Globus pallidus (tissue), 1 donor: ENCODE data around the gene C12orf54.
"Not testable (repeated sequence)": the region's sequence is repeated elsewhere in the genome, so short reads cannot be mapped to it uniquely, and the experiment has no call there.

Experiments
- DNase-seq: peaks from one replicate; pipeline ENCODE4 v3.0.0-alpha.2; 2015; ENCODE audit warnings: low spot score

C12orf54 gene

DNA sequence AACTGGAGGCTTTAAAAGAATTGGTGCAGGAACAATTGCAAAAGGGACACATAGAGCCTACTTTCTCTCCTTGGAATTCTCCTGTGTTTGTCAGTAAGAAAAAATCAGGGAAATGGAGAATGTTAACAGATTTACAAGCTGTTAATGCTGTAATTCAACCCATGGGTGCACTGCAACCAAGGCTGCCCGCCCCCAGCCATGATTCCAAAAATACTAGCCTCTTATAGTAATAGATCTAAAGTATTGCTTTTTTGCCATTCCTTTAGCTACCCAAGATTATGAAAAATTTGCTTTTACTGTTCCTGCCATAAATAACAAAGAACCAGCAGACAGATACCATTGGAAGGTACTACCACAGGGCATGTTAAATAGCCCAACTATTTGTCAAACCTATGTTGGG lies 27.8 kb downstream of the C12orf54 start:
- DNase-seq, result no peak

DNA sequence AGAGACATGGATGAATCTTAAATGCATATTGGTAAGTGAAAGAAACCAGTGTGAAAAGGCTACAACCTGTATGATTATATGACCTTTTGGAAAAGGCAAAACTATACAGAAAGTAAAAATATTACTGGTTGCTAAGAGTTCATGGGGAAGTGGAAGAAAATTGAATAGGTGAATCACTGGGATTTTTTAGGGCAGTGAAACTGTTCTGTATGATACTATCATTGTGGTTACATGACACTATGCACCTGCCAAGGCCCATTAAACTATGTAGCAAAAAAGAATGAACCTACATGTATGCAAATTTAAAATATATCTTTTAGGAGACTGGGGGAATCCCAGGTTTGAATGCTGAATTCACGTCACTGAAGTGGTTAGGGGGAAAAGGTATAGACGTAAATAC lies 30.6 kb downstream of the C12orf54 start:
- DNase-seq, result no peak

DNA sequence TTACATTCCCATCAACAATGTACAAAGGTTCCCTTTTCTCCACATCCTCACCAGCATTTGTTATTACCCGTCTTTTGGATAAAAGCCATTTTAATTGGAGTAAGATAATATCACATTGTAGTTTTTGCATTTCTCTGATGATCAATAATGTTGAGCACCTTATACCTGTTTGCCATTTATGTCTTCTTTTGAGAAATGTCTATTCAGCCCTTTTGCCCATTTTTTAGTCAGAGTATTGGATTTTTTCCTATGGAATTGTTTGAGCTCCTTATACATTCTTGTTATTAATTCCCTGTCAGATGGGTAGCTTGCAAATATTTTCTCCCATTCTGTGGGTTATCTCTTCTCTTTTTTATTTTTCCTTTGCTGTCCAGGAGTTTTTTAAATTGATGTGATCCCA lies 32.4 kb downstream of the C12orf54 start:
- DNase-seq, result no peak

DNA sequence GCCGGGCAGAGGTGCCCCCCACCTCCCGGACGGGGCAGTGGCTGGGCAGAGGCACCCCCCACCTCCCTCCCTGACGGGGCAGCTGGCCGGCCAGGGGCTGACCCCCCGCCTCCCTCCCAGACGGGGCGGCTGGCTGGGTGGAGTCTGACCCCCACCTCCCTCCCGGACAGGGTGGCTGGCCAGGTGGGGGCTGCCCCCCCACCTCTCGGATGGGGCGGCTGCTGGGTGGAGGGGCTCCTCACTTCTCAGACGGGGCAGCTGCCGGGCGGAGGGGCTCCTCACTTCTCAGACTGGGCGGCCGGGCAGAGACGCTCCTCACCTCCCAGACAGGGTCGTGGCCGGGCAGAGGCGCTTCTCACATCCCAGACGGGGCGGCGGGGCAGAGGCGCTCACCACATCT lies 38.1 kb downstream of the C12orf54 start:
- not testable (repeated sequence) for DNase-seq

DNA sequence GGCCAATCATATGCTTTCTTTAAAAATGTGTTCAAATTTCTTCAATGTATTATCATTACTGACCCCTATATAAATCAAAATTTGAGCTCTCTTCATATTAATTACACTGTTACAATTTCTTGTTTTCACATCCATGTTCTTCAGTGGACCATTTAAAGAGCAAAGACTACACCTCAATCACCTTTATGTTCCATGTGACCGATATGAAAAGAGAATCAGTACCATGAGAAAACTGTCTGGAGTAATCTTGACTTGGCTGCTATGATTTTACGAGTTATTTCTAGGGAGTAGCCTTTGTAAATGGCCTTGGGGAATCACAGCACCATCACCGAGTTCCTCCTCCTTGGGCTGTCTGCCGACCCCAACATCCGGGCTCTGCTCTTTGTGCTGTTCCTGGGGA lies 43.0 kb downstream of the C12orf54 start, which contains the start of gene OR8S1:
TSS of gene OR8S1 (plus strand) at position 301 of the 400 bp plus-strand sequence. CDS start at position 301, 0 bp downstream.
- DNase-seq, result no peak

DNA sequence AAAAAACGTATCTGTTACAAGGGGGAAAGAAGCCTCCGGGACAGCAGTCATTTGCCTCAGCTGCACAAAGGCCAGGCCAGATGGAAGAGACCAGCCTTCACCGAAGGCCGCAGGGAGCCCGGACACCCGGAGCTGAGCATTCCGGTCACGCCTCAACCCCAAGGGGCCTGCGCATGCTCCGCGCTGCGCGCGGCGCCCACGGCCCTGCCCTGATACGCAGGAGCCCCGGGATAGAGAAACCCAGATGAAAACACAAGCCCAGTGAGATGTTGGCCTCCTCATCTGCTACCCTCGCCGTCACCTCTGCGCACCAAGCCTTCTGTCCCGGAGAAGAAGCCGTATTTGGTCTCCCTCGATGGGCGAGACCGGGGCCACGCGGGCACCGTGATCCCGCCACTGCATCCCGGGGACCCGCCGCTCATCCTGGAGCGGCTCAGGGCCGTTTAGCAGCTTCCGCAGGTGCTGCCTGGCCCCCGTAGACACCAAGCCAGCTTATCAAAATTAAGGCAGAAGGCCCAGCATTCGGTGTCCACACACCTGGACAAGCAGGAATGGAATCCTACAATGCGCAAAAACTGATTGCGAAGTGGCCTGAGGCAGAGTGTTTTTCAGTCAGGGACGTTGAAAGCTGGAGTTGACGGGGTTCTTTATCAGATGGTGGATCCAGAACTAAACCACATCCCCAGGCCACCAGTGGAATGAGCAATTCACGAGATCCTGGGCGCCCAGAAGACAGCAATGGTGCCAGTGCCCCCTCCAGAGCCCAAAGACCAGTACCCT lies 45.8 kb downstream of the C12orf54 start:
- DNase-seq, result no peak

DNA sequence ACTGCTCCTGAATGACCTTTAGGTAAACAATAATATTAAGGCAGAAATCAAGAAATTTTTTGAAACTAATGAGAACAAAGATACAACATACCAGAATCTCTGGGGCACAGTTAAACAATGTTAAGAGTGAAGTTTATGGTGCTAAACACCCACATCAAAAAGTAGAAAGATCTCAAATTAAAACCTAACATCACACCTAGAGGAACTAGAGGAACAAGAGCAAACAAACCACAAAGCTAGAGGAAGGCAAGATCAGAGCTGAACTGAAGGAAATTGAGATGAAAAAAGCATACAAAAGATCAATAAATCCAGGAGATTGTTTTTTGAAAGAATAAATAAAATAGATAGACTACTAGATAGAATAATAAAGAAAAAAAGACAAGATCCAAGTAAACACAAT lies 50.3 kb downstream of the C12orf54 start:
- DNase-seq, result no peak

DNA sequence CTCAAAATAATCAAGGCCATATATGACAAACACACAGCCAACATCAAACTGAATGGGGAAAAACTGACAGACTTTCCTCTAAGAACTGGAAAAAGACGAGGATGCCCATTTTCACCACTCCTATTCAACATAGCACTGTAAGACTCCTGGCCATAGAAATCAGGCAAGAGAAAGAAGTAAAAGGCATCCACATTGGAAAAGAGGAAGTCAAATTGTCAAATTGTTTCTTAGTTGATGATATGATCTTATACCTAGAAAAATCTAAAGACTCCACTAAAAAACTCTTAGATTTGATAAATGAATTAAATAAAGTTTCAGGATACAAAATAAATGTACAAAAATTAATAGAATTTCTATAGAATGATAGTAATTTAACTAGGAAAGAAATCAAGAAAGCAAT lies 54.3 kb downstream of the C12orf54 start:
- DNase-seq, result no peak

DNA sequence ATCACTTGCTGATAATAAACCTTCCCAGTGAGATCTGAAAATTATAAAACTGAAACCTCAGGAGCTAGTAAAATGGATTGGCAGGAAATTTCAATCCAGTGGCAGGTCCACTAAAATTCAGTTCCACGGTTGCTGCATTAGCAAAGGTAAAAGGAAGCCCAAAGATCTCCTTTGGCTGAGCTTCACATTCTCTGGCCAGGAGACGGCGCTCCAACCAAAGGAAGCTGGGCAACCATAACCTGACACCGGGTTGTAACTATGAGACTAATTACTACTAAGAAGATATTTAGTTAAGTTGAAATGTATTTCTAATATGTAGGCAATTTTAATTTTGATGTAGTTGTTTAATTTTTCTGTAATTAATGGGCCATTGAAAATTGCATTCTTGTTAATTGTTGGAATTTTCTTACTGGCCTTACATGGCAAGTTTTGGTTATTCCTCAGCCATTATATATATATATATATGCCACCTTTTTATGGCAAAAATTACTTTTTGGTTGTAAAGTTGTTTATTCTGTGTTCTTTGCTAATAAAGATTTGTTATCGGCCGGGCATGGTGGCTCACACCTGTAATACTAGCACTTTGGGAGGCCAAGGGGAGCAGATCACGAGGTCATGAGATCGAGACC lies 60.1 kb downstream of the C12orf54 start:
- DNase-seq, result no peak

DNA sequence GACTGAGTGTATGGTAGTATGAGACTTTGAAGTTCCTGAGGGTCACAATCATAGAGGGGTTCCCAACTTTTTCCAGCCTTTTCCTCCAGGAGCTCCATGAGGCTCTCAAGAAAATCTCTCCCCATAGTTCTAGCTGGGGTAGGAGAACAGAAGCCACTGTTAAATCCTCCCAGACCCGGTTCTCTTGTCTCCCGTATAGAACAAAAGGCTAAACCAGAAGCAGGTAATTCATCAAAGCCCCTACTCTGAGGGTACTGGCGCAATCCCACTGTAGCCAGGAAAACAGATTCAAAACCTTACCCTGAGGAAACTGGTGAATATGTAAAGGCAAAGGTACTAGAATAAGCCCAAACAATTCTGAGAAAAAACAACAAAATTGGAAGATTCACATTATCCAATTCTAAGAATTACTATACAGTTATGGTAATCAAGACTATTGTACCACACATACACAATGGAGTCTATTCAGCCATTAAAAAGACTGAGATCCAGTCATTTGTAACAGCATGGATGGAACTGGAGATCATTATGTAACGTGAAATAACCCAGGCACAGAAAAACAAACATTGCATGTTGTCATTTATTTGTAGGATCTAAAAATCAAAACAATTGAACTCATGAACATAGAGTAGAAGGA lies 63.7 kb downstream of the C12orf54 start:
- peak; percentile 23 for DNase-seq
